ENCODE measurements around the gene NUMBL. TPM values are rescaled to one million over a fixed set of nuclear protein-coding genes. Genes with fewer than 3 reads are reported as not detected.
A peak's percentile ranks its signal among the peaks of the same experiment; 100 is the strongest.

The NUMBL gene
- total RNA-seq, 2 experiments from 2014 or later = 4.8 to 5.8 TPM

GRCh38 chr19:40721936-40722661 lies 31.6 kb upstream of the NUMBL start:
- no peaks in the 10 kb centered on the region for H3K9me3 Mint-ChIP-seq
- peaks cover 36% of the 10 kb centered on the region for H3K36me3 Mint-ChIP-seq (ENCODE audit: low read depth)
- H3K4me1 Mint-ChIP-seq = peaks cover 55% of the 10 kb centered on the region
- no peaks in the 10 kb centered on the region for H3K27me3 Mint-ChIP-seq
- H3K27ac Mint-ChIP-seq = no peak overlapping the region
- no peak for DNase-seq
- POLR2A ChIA-PET = interaction anchor here (0.8 to 1.2 kb wide), 2 partner anchors 10 to 56 kb away, joined by 3 to 4 read pairs; partner anchors contain the start of gene RAB4B
- CTCF ChIA-PET = interaction anchor here (0.6 to 1.5 kb wide), 3 partner anchors 33 to 76 kb away, joined by 3 to 4 read pairs (median 3); partner anchors contain the start of gene EGLN2
- H3K4me3 Mint-ChIP-seq = no peak overlapping the region

- H3K27ac Mint-ChIP-seq = no peak overlapping the region
- POLR2A ChIA-PET = no interaction called here
These were observed 30.7 kb upstream of the NUMBL start for GRCh38 chr19:40721140-40721486.

GRCh38 chr19:40719414-40719894 lies 29.0 kb upstream of the NUMBL start:
- ChIA-PET POLR2A (no interaction called here), CTCF (no interaction called here)
- H3K4me1 Mint-ChIP-seq = peaks cover 68% of the 10 kb centered on the region
- H3K27me3 Mint-ChIP-seq = no peaks in the 10 kb centered on the region
- DNase-seq = no peak
- H3K36me3 Mint-ChIP-seq (ENCODE audit: low read depth) = peaks cover 25% of the 10 kb centered on the region
- H3K4me3 Mint-ChIP-seq = peak overlapping the region; percentile 75
- no peak overlapping the region for H3K27ac Mint-ChIP-seq
- H3K9me3 Mint-ChIP-seq = no peaks in the 10 kb centered on the region

More at GRCh38 chr19:40721140-40721486, 30.7 kb upstream of the NUMBL start:
- Mint-ChIP-seq H3K9me3 (no peaks in the 10 kb centered on the region), H3K4me3 (no peak overlapping the region), H3K4me1 (peaks cover 58% of the 10 kb centered on the region), H3K36me3 (ENCODE audit: low read depth) (peaks cover 33% of the 10 kb centered on the region), H3K27me3 (no peaks in the 10 kb centered on the region)
- CTCF ChIA-PET = interaction anchor here (0.7 to 1.5 kb wide), 2 partner anchors 34 to 77 kb away, joined by 3 read pairs; partner anchors contain the start of gene EGLN2
- DNase-seq = no peak

GRCh38 chr19:40718774-40719391 lies 28.4 kb upstream of the NUMBL start:
- peak overlapping the region; percentile 75 for H3K4me3 Mint-ChIP-seq
- CTCF ChIA-PET = no interaction called here
- H3K4me1 Mint-ChIP-seq = peaks cover 70% of the 10 kb centered on the region
- H3K27me3 Mint-ChIP-seq = no peaks in the 10 kb centered on the region
- peak; percentile 16 for DNase-seq
- peaks cover 20% of the 10 kb centered on the region for H3K36me3 Mint-ChIP-seq (ENCODE audit: low read depth)
- H3K9me3 Mint-ChIP-seq = no peaks in the 10 kb centered on the region
- H3K27ac Mint-ChIP-seq = peak overlapping the region; percentile 11
- POLR2A ChIA-PET = no interaction called here

- no peak for DNase-seq
- Mint-ChIP-seq H3K4me3 (peak overlapping the region; percentile 75), H3K27ac (peak overlapping the region; percentile 44), H3K36me3 (ENCODE audit: low read depth) (peaks cover 16% of the 10 kb centered on the region), H3K27me3 (no peaks in the 10 kb centered on the region), H3K9me3 (no peaks in the 10 kb centered on the region), H3K4me1 (peaks cover 71% of the 10 kb centered on the region)
- CTCF ChIA-PET = interaction anchor here (1.8 kb wide), 1 partner anchor 35 kb away, joined by 8 read pairs; no protein-coding TSS in a partner anchor
- POLR2A ChIA-PET = interaction anchor here (2.2 to 2.5 kb wide), 3 partner anchors 32 to 60 kb away, joined by 17 to 27 read pairs (median 21); partner anchors contain the start of genes ACTMAP, RAB4B and SNRPA
These were observed 27.7 kb upstream of the NUMBL start for GRCh38 chr19:40717880-40718773.

- H3K36me3 Mint-ChIP-seq (ENCODE audit: low read depth) = peaks cover 17% of the 10 kb centered on the region
- H3K4me3 Mint-ChIP-seq = peak overlapping the region; percentile 75
- no peak for DNase-seq
- H3K9me3 Mint-ChIP-seq = no peaks in the 10 kb centered on the region
- ChIA-PET CTCF (interaction anchor here (1.1 to 1.8 kb wide), 2 partner anchors 36 to 95 kb away, joined by 3 to 8 read pairs; no protein-coding TSS in a partner anchor), POLR2A (interaction anchor here (0.5 to 2.5 kb wide), 7 partner anchors 20 to 89 kb away, joined by 3 to 27 read pairs (median 8); partner anchors contain the start of genes ACTMAP, EGLN2, NUMBL and RAB4B)
- H3K4me1 Mint-ChIP-seq = peaks cover 72% of the 10 kb centered on the region
- no peaks in the 10 kb centered on the region for H3K27me3 Mint-ChIP-seq
- peak overlapping the region; percentile 44 for H3K27ac Mint-ChIP-seq
These were observed 27.0 kb upstream of the NUMBL start for GRCh38 chr19:40717325-40717879.

- DNase-seq = peak; percentile 100
- H3K27ac Mint-ChIP-seq = peak within 1 kb of the TSS; percentile 87
- no peaks in the 10 kb centered on the region for H3K9me3 Mint-ChIP-seq
- no peaks in the 10 kb centered on the region for H3K27me3 Mint-ChIP-seq
- CTCF ChIA-PET = interaction anchor here (0.6 to 1.8 kb wide), 5 partner anchors 36 to 664 kb away, joined by 3 to 8 read pairs (median 3); partner anchors contain the start of gene RAB4B
- peaks cover 71% of the 10 kb centered on the region for H3K4me1 Mint-ChIP-seq
- peak within 1 kb of the TSS; percentile 90 for H3K4me3 Mint-ChIP-seq
- peaks cover 15% of the 10 kb centered on the region for H3K36me3 Mint-ChIP-seq (ENCODE audit: low read depth)
- POLR2A ChIA-PET = interaction anchor here (0.5 to 2.5 kb wide), 8 partner anchors 19 to 90 kb away, joined by 3 to 27 read pairs (median 8); partner anchors contain the start of genes ACTMAP, EGLN2, NUMBL and RAB4B
These were observed 26.3 kb upstream of the NUMBL start, which contains the start of the genes COQ8B and ITPKC for GRCh38 chr19:40716482-40717324. Gene COQ8B, minus strand, starts transcription at chr19:40716886. Its CDS starts 2,254 bp downstream, at chr19:40714632. Gene ITPKC, plus strand, starts transcription at chr19:40717112. Its CDS starts 24 bp downstream, at chr19:40717136.

- ChIA-PET POLR2A (interaction anchor here (1.3 to 2.5 kb wide), 7 partner anchors 24 to 91 kb away, joined by 3 to 27 read pairs (median 8); partner anchors contain the start of genes ACTMAP, EGLN2, NUMBL and RAB4B), CTCF (interaction anchor here (0.8 to 1.8 kb wide), 3 partner anchors 37 to 62 kb away, joined by 3 to 8 read pairs (median 4); partner anchors contain the start of gene RAB4B)
- peaks cover 74% of the 10 kb centered on the region for H3K4me1 Mint-ChIP-seq
These were observed 25.6 kb upstream of the NUMBL start for GRCh38 chr19:40716031-40716481.

GRCh38 chr19:40714441-40715299 lies 24.2 kb upstream of the NUMBL start:
- peak overlapping the region; percentile 90 for H3K4me3 Mint-ChIP-seq
- DNase-seq = peak; percentile 94
- peaks cover 64% of the 10 kb centered on the region for H3K4me1 Mint-ChIP-seq
- H3K27ac Mint-ChIP-seq = peak overlapping the region; percentile 87
- ChIA-PET CTCF (no interaction called here), POLR2A (no interaction called here)
- no peaks in the 10 kb centered on the region for H3K9me3 Mint-ChIP-seq
- no peaks in the 10 kb centered on the region for H3K27me3 Mint-ChIP-seq
- peaks cover 18% of the 10 kb centered on the region for H3K36me3 Mint-ChIP-seq (ENCODE audit: low read depth)

More at GRCh38 chr19:40716031-40716481, 25.6 kb upstream of the NUMBL start:
- Mint-ChIP-seq H3K4me3 (peak overlapping the region; percentile 90), H3K27ac (peak overlapping the region; percentile 87), H3K27me3 (no peaks in the 10 kb centered on the region), H3K9me3 (no peaks in the 10 kb centered on the region), H3K36me3 (ENCODE audit: low read depth) (peaks cover 21% of the 10 kb centered on the region)
- DNase-seq = peak; percentile 50

- H3K4me3 Mint-ChIP-seq = peak overlapping the region; percentile 90
- DNase-seq = no peak
- peak overlapping the region; percentile 71 for H3K27ac Mint-ChIP-seq
- H3K9me3 Mint-ChIP-seq = no peaks in the 10 kb centered on the region
- peaks cover 23% of the 10 kb centered on the region for H3K36me3 Mint-ChIP-seq (ENCODE audit: low read depth)
- peaks cover 57% of the 10 kb centered on the region for H3K4me1 Mint-ChIP-seq
- no peaks in the 10 kb centered on the region for H3K27me3 Mint-ChIP-seq
- POLR2A ChIA-PET = no interaction called here
- CTCF ChIA-PET = interaction anchor here (0.7 kb wide), 1 partner anchor 1031 kb away, joined by 3 read pairs; no protein-coding TSS in a partner anchor
These were observed 23.5 kb upstream of the NUMBL start for GRCh38 chr19:40713939-40714338.

Measured in activated CD4-positive, alpha-beta memory T cell treated with anti-CD3 and anti-CD28 coated beads, Interleukin-2, amount 10 ng/mL, durations not matched to agents 7 days and 5 days (primary cell).